ENCODE measurements around the gene PLEKHM3. TPM values are rescaled to one million over a fixed set of nuclear protein-coding genes. Genes with fewer than 3 reads are reported as not detected.

The PLEKHM3 gene
- total RNA-seq, 1 donor from 2014 or later = 14.8 TPM

- DNase-seq (ENCODE audit: low read depth) = peak; percentile 89
Observed at GRCh38 chr2:207796585-207797350, 228.6 kb downstream of the PLEKHM3 start.

- DNase-seq (ENCODE audit: low read depth) = peak; percentile 97
Observed at GRCh38 chr2:207792244-207792785, 233.0 kb downstream of the PLEKHM3 start.

DNA sequence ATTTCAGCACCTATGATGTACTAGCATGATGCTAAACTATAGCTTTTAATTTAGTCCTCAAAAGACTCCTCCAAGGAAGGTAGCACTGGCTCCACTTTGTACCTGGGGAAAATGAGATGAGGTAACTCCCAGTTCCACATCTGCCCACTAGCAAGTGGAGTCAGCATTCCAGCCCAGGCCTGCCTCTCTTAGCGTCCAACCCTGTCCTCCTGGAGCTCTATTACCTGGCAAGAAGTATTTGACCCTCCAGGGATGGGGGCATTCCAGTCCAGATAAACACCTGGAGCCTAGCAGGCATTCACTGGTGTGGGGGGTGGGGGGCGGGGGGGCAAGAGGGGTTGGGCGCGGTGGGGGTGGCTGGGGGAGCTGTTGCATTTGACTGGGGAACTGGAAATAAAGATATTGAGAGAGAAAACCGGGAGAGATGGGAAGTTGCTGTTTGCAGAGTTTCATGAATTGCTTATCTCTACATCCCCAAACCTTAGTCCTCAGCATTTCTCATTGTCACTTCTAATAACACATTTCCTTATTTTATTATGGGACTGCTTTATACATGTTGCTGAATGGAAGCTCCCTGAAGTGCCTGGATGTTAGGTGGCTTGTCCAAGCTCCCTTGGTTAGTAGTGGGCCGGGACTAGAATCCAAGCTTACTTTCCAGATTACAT is 233.6 kb downstream of the PLEKHM3 start:
- no peak for DNase-seq (ENCODE audit: low read depth)

- DNase-seq (ENCODE audit: low read depth) = no peak
Observed at GRCh38 chr2:207790898-207791297, 234.4 kb downstream of the PLEKHM3 start.

GRCh38 chr2:207787800-207788199 is 237.5 kb downstream of the PLEKHM3 start:
- DNase-seq (ENCODE audit: low read depth) = no peak

DNA sequence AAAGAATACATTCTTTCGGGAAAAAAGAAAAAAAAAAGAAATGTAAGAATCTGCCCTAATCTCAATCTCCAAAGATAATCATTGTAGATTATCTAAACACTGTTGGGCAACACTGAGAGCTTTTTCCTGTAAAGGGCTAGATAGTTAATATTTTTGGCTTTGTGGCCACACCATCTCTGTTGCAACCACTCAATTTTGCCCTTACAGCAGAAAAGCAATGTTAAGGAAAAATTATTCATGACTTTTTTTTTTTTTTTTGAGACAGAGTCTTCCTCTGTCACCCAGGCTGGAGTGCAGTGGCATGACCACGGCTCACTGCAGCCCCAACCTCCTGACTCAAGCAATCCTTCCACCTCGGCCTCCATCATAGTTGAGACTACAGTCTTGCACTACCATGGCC is 238.3 kb downstream of the PLEKHM3 start:
- no peak for DNase-seq (ENCODE audit: low read depth)

DNA sequence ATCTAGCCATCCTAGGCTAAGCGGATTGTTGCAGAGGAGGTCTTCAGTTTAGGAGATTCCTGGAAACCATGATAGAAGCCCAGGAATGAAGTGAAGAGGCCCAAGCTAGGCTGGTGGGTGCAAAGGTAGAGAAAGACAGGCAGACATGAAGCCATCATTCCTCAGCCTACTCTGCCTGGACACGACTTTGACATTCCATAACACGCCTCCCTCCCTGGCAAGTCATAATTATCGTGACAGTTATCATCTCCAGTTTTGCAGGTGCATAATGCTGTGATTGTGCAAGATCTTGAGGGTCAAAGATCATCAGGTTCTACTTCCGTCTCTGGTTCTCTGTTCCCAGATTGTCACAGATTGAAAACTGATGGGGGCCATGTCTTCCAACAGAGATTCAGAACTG is 240.4 kb downstream of the PLEKHM3 start:
- DNase-seq (ENCODE audit: low read depth) = no peak

GRCh38 chr2:207783514-207783913 is 241.8 kb downstream of the PLEKHM3 start:
- DNase-seq (ENCODE audit: low read depth) = no peak

DNA sequence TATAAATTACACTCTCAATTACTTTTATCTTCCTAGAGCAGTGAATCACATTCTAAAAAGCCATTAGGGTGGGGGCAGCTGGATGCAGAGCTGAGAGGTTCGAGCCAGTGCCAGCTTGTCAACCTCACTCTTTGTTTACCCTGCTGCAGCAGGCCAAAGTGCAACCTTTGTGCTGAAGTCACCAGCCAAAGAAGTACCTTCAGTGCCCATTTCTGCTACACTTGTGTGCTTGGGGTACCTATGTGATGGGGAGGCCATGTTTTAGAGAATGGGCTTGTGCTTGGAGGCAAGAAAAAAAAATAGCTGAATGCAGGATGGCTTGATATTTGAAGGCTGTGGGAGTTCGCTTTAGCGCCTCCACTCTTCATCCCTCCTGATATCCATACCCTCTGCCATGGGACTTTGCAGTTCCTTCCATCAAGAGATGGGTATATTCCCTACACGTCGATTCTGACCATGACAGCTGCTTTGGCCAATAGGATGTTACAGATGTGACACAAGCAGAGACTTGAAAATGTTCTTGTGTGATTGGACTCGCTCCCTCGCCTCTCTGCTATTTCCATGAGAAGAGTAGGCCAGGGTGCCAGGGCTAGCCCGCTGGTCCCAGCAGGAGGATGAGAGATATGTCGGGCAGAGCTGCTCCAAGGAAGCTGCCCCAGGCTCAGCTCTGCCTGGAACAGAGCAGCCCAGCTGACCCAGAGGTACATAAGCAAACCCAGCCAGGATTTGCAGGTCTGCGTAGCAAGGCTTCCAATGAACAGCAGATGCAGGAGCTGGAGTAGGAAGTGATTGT is 242.9 kb downstream of the PLEKHM3 start:
- DNase-seq (ENCODE audit: low read depth) = peak; percentile 29

DNA sequence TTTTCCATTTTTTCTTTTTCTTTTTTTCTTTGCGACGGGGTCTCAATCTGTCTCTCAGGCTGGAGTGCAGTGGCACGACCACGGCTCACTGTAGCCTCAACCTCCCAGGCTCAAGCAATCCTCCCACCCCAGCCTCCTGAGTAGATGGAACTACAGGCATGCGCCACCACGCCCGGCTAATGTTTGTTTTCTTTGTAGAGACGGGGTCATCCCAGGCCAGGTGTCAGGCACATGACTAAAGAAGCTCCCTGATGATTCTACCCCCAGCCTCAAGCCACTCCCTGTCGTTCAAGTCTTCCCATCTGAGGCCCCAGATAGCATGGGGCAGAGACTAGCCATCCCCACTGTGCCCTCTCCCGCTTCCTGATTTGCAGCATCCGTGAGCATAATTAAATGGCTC is 245.8 kb downstream of the PLEKHM3 start:
- no peak for DNase-seq (ENCODE audit: low read depth)

DNA sequence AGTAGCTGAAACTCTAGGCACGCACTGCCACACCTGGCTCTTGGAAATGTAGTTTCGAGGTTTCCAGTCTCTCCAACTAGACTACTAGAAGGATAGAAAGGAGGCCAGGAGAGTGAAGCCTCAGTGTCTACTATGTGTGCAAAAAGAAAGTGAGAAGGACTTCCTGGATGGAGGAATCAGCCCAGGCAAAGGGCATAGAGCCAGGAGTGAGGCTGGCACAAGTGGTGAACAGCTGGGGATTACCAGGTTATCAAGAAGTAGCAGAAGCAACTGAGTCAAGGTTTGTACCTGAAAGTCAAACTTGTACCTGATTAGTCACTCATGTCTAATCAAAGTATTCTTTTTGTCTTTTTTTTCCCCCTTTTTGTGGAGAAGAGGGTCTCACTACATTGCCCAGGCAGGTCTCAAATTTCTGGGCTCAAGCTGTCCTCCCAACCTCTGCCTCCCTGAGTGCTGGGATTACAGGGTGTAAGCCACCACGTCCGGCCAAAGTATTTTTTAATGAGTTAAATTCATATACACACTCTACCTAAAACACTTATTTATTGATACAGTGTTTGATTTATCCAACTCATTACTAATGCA is 246.9 kb downstream of the PLEKHM3 start:
- no peak for DNase-seq (ENCODE audit: low read depth)

GRCh38 chr2:207777124-207777523 is 248.2 kb downstream of the PLEKHM3 start:
- no peak for DNase-seq (ENCODE audit: low read depth)

DNA sequence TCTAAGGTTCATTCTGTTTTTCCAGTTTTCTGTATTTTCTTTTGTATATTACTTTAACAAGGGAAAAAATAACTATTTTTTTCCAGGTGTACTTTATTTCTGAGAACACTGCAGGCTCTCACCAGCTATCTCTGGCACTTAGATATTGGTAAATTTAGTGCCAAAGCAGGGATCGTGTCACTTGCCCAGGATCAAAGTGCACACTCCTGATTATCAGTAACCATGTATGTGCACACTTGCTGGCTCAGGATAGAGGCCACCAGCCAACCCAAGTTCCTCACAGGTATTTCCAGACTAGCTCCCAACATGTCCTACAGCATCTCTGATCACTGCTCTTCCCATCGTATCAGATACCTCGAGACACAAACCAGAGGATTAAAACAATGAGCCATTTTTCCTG is 249.9 kb downstream of the PLEKHM3 start:
- no peak for DNase-seq (ENCODE audit: low read depth)

DNA sequence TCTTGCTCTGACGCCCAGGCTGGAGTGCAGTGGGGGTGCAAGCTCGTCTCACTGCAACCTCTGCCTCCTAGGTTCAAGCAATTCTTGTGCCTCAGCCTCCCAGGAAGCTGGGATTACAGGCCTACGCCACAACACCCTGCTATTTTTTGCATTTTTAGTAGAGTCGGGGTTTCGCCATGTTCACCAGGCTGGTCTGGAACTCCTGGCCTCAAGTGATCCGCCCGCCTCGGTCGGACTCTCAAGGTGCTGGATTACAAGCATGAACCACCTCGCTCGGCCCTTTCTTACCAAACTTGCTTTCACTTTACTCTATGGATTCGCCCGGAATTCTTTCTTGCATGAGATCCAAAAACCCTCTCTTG is 252.5 kb downstream of the PLEKHM3 start:
- DNase-seq (ENCODE audit: low read depth) = no peak

DNA sequence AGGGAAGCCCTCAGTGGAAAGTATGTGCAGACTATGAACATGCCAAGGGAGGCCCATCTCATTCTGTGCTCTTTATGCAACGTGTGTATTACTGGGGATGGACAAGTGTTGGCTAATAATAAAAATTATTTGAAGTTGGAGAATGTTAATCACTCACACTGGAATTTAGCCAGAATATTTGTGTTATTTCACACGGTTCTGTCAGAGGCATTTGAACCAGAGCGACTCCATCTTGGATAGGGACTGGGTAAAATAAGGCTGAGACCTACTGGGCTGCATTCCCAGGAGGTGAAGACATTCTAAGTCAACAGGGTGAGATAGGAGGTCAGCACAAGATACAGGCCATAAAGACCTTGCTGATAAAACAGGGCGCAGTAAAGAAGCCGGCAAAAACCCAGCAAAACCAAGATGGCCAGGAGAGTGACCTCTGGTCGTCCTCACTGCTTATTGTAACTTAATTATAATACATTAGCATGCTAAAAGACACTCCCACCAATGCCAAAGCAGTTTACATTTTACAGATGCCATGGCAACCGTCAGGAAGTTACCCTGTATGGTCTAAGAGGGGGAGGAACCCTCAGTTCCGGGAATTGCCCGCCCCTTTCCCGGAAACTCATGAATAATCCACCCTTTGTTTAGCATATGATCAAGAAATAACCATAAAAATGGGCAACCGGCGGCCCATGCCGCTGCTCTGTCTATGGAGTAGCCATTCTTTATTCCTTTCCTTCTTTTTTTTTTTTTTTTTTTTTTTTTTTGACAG is 253.1 kb downstream of the PLEKHM3 start:
- peak; percentile 47 for DNase-seq (ENCODE audit: low read depth)

GRCh38 chr2:207771421-207771820 is 253.9 kb downstream of the PLEKHM3 start:
- no peak for DNase-seq (ENCODE audit: low read depth)

Other genes starting within 250 kb of the PLEKHM3 start
- not detected in 2 replicates for gene CRYGD, start 99.0 kb upstream of the PLEKHM3 start, total RNA-seq
- not detected in 2 replicates for gene CRYGC, start 104.3 kb upstream of the PLEKHM3 start, total RNA-seq
- gene CRYGB, start 120.6 kb upstream of the PLEKHM3 start, total RNA-seq = not detected in 2 replicates
- not detected in 2 replicates for gene CRYGA, start 138.1 kb upstream of the PLEKHM3 start, total RNA-seq
- not detected in 2 replicates for gene C2orf80, start 164.5 kb upstream of the PLEKHM3 start, total RNA-seq
- gene IDH1, start 229.5 kb upstream of the PLEKHM3 start, total RNA-seq = 89.7 and 202 TPM in 2 replicates
- 16.3 and 40.8 TPM in 2 replicates for gene PIKFYVE, start 240.7 kb upstream of the PLEKHM3 start, total RNA-seq

Data from renal cortical epithelial cell (primary cell).